Panc1 (cell line): Measurements from ENCODE around the gene SLC7A6. TPM values are rescaled to one million over a fixed set of nuclear protein-coding genes. Genes with fewer than 3 reads are reported as not detected.

Experiments
- ATAC-seq: fragments of 200-7000 bp; cut with Tn5 transposase; 2 replicates; pipeline ENCODE4 v1.9.1; 2020; ENCODE audit warnings: mild to moderate bottlenecking, moderate library complexity
- BruUV-seq: library from RNA; stranded (reverse); fragments of 400-500 nt; replicated peaks from 2 replicates; lab custom pipeline; 2021; lab: Mats Ljungman, UMichigan
- CTCF ChIA-PET: fragments of 300-600 bp; sonication (Branson Sonifier 250); formaldehyde crosslinking; loops from one replicate; lab custom pipeline; 2022; ENCODE audit warnings: antibody characterized with exemption; lab: Charles Lee
- POLR2A ChIA-PET: fragments of 300-600 bp; sonication (Branson Sonifier 250); formaldehyde crosslinking; loops from one replicate; lab custom pipeline; 2022; ENCODE audit warnings: antibody characterized with exemption; lab: Charles Lee
- DNase-seq: peaks from one replicate; pipeline ENCODE4 v3.0.0-alpha.2; 2010; ENCODE audit warnings: low read depth, low spot score
- H3K27ac ChIP-seq: 2 replicates; pipeline ENCODE4 v1.5.1; 2011; ENCODE audit warnings: mild to moderate bottlenecking, low read length, inconsistent platforms
- H3K27me3 ChIP-seq: fragments of 200-500 bp; sonication (Bioruptor generic); 2 replicates; pipeline ENCODE4 v1.6.0; 2014; ENCODE audit warnings: low read length, inconsistent platforms; ENCODE audit not compliant: control insufficient read depth, insufficient read depth
- H3K36me3 ChIP-seq: fragments of 200-500 bp; sonication (Bioruptor generic); 2 replicates; pipeline ENCODE4 v1.5.1; 2014; ENCODE audit warnings: inconsistent platforms, mild to moderate bottlenecking, low read length, moderate library complexity; ENCODE audit not compliant: control insufficient read depth, insufficient read depth
- H3K4me1 ChIP-seq: 2 replicates; pipeline ENCODE4 v1.5.1; 2011; ENCODE audit warnings: inconsistent platforms, mild to moderate bottlenecking, low read length, moderate library complexity; ENCODE audit not compliant: control insufficient read depth, insufficient read depth
- H3K4me3 ChIP-seq, 2 experiments: 2 replicates each; pipeline ENCODE4 v1.5.1; 2011 to 2012; ENCODE audit warnings: low read depth in 2 of 2, low read length in 2 of 2, mild to moderate bottlenecking in 2 of 2, inconsistent platforms in 1 of 2, moderate library complexity in 1 of 2
- H3K9me3 ChIP-seq: fragments of 200-500 bp; sonication (Bioruptor generic); 2 replicates; pipeline ENCODE4 v1.5.1; 2014; ENCODE audit warnings: low read depth, mild to moderate bottlenecking, inconsistent platforms, low read length, moderate library complexity; ENCODE audit not compliant: control insufficient read depth, insufficient read depth
- POLR2AphosphoS5 ChIP-seq: IDR thresholded peaks from 2 replicates; pipeline ENCODE4 v1.6.1; 2012; ENCODE audit warnings: mild to moderate bottlenecking, low read depth, low read length, moderate library complexity
- REST ChIP-seq, 2 experiments: IDR thresholded peaks; 2 replicates each; pipeline ENCODE4 v1.6.1; 2011 to 2012; ENCODE audit warnings: low read depth in 2 of 2, control low read depth in 1 of 2, low read length in 1 of 2, mild to moderate bottlenecking in 1 of 2, moderate library complexity in 1 of 2; ENCODE audit not compliant: insufficient read depth in 1 of 2
- SIN3A ChIP-seq: IDR thresholded peaks from 2 replicates; pipeline ENCODE4 v1.6.1; 2012; ENCODE audit warnings: low read depth, mild to moderate bottlenecking, low read length, moderate library complexity, borderline replicate concordance; ENCODE audit not compliant: insufficient read depth
- TCF7L2 ChIP-seq: IDR thresholded peaks from 2 replicates; pipeline ENCODE4 v1.6.1; 2011; ENCODE audit warnings: mild to moderate bottlenecking, low read depth, low read length, inconsistent platforms
- in situ Hi-C: cut with HindIII; loops from 2 replicates; pipeline ENCODE4 v1.10.0; 2016; ENCODE audit warnings: low sequenced_read_pairs, low pct_unique_long_range_greater_than_20kb
- intact Hi-C: fragments of 100-400 bp; cut with micrococcal nuclease; formaldehyde crosslinking; loops from one replicate; pipeline ENCODE4 v1.10.0; 2022; ENCODE audit not compliant: unreplicated experiment
- total RNA-seq: library from RNA; stranded (reverse); gene quantifications from one replicate; pipeline ENCODE4 v1.2.1, GENCODE V29; 2021; ENCODE audit not compliant: unreplicated experiment
- TF ChIP-seq, protein P1 (sequence below): fragments of 450-650 bp; IDR thresholded peaks from 2 replicates; pipeline ENCODE4 v1.5.1; 2017; ENCODE audit warnings: mild to moderate bottlenecking

SLC7A6 gene
- total RNA-seq, 1 experiment from 2014 or later: 58.9 TPM

DNA sequence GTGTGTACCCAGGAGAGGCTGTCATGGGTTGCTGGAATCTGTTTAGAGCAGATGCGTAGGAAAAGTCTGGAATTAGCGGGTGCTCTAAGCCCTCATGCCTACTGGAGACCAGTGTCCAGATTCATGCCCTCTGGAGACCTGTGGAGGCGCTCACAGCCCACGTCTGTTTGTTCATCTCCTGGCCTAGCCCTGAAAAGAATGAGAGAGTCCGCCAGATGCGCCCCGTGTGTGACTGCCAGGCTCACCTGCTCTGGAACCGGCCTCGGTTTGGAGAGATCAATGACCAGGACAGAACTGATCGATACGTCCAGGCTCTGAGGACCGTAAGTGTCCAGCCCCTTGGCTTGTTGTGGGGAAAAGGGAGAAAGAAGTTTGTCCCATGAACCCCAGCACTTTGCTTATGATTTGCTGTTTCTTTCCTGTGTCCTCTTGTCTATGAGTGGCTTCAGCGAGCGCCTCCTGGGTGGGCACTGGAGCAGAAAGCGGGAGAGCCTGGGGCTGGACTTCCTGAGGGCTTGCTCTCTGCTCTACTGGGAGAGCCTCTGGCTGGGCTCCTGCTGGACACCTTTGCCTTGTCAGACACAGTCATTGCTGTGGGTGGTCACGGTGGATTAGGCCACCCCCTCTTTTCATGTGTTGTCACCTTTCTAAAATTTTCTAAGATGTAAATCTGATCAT, 81.8 kb downstream of the SLC7A6 start:
- H3K4me1 ChIP-seq: no peaks in the 10 kb centered on the region
- H3K27ac ChIP-seq: no peak overlapping the region
- no peaks in the 10 kb centered on the region for H3K27me3 ChIP-seq
- CTCF ChIA-PET: interaction anchor here (0.6 kb wide), 1 partner anchor 36 kb away, joined by 3 read pairs; the partner anchor contains the start of genes PRMT7 and SLC7A6OS
- no TSS peak for BruUV-seq
- in situ Hi-C loops: no loop called here
- POLR2A ChIA-PET: no interaction called here
- TF ChIP-seq, protein P1, sequence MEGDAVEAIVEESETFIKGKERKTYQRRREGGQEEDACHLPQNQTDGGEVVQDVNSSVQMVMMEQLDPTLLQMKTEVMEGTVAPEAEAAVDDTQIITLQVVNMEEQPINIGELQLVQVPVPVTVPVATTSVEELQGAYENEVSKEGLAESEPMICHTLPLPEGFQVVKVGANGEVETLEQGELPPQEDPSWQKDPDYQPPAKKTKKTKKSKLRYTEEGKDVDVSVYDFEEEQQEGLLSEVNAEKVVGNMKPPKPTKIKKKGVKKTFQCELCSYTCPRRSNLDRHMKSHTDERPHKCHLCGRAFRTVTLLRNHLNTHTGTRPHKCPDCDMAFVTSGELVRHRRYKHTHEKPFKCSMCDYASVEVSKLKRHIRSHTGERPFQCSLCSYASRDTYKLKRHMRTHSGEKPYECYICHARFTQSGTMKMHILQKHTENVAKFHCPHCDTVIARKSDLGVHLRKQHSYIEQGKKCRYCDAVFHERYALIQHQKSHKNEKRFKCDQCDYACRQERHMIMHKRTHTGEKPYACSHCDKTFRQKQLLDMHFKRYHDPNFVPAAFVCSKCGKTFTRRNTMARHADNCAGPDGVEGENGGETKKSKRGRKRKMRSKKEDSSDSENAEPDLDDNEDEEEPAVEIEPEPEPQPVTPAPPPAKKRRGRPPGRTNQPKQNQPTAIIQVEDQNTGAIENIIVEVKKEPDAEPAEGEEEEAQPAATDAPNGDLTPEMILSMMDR: no peak
- no peak for TF ChIP-seq TCF7L2
- no peak for TF ChIP-seq POLR2AphosphoS5
- TF ChIP-seq REST (IDR thresholded peaks at IDR 0.05; ENCODE audit: insufficient read depth in 1 of 2, low read depth in 2 of 2, low read length in 1 of 2): no peak
- no peak for TF ChIP-seq SIN3A
- peaks cover 2% of the 10 kb centered on the region for H3K36me3 ChIP-seq
- ATAC-seq (no peak), DNase-seq (no peak)
- no peak overlapping the region for H3K4me3 ChIP-seq
- intact Hi-C loops: no loop called here
- no peaks in the 10 kb centered on the region for H3K9me3 ChIP-seq

DNA sequence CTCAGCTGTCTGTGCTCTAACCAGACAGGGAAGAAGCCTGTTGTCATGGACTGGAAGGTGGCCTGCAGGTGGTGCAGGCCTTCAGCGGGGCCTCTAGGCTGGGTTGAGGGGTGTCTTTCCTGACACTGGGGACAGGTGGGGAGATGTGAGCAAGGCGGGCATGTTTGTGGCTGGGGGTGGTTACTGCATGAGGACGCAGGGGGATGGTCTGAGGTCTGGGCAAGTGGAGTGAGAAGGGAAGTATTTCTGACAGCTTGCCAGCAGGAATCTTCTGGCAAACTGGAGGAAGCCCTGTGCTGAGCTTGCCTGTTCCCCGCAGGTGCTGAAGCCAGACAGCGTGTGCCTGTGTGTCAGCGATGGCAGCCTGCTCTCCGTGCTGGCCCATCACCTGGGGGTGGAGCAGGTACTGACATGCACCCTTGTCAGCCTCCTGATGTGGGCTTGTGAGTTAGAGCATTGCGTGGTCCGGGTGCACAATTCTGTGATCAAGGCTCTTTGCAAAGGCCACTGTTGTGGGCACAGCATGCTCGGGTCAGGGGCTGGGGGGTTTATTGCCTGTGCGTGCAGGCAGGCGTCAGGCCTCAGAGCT, 82.7 kb downstream of the SLC7A6 start:
- CTCF ChIA-PET: interaction anchor here (0.6 kb wide), 1 partner anchor 36 kb away, joined by 3 read pairs; the partner anchor contains the start of genes PRMT7 and SLC7A6OS
- H3K9me3 ChIP-seq: no peaks in the 10 kb centered on the region
- in situ Hi-C loops: no loop called here
- TF ChIP-seq, protein P1: no peak
- TF ChIP-seq TCF7L2 (no peak), REST (IDR thresholded peaks at IDR 0.05; ENCODE audit: insufficient read depth in 1 of 2, low read depth in 2 of 2, low read length in 1 of 2) (no peak), SIN3A (no peak), POLR2AphosphoS5 (no peak)
- POLR2A ChIA-PET: no interaction called here
- H3K36me3 ChIP-seq: peaks cover 2% of the 10 kb centered on the region
- intact Hi-C loops: no loop called here
- H3K27ac ChIP-seq: no peak overlapping the region
- BruUV-seq: no TSS peak
- DNase-seq (no peak), ATAC-seq (no peak)
- H3K27me3 ChIP-seq: no peaks in the 10 kb centered on the region
- H3K4me3 ChIP-seq: no peak overlapping the region
- no peaks in the 10 kb centered on the region for H3K4me1 ChIP-seq
